GM12873 (cell line): Measurements from ENCODE around the gene ATF5.

Source experiments
- CTCF ChIP-seq: IDR thresholded peaks from 2 replicates; pipeline ENCODE4 v1.5.1; 2012; ENCODE audit warnings: low read depth, mild to moderate bottlenecking, moderate library complexity, low read length, control low read depth; ENCODE audit not compliant: insufficient read depth; ENCODE audit errors: missing control alignments

ATF5 gene

GRCh38 chr19:49950956-49951526, 22.0 kb downstream of the ATF5 start:
- TF ChIP-seq CTCF, result no peak

- no peak for TF ChIP-seq CTCF
These were observed 22.9 kb downstream of the ATF5 start for GRCh38 chr19:49951806-49952478.

GRCh38 chr19:49952479-49952836, 23.5 kb downstream of the ATF5 start:
- no peak for TF ChIP-seq CTCF

DNA sequence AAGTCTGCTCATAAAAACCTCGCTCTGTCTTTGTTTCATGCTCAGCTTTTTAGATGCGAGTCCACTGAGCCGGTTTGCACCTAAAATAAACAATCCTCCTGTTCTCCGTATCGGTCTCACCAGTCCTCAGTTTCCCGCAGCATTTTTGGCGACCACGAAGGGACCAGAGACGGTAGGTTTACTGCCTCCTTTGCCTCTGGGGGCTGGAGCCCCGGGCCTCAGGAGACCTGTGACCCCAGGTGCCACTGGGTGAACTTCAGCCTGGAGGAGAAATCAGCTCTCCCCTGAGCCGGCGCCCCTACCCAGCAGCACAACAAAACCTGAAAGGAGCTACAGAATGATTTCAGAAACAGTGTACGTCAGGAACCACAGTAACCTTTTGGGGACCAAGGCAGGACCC, 23.9 kb downstream of the ATF5 start:
- no peak for TF ChIP-seq CTCF

GRCh38 chr19:49953416-49953815, 24.4 kb downstream of the ATF5 start:
- no peak for TF ChIP-seq CTCF

- TF ChIP-seq CTCF, result no peak
These were observed 25.3 kb downstream of the ATF5 start for GRCh38 chr19:49954092-49954829.

GRCh38 chr19:49954933-49955332, 25.9 kb downstream of the ATF5 start:
- TF ChIP-seq CTCF, result no peak
